HG03095 (cell line): ENCODE data around the gene KPNA1.
A peak's percentile ranks its signal among the peaks of the same experiment; 100 is the strongest.
"Not testable (repeated sequence)": the region's sequence is repeated elsewhere in the genome, so short reads cannot be mapped to it uniquely, and the experiment has no call there.

ENCODE experiments used
- ATAC-seq: cut with Tn5 transposase; IDR thresholded peaks from one replicate; pipeline ENCODE4 v1.9.1; 2021; ENCODE audit warnings: moderate library complexity; ENCODE audit not compliant: unreplicated experiment

The KPNA1 gene

GRCh38 chr3:122520861-122521260 lies 6.1 kb upstream of the KPNA1 start:
- no peak for ATAC-seq

GRCh38 chr3:122519693-122520092 lies 5.0 kb upstream of the KPNA1 start:
- no peak for ATAC-seq

- ATAC-seq: no peak
Observed at GRCh38 chr3:122516846-122517360, 2.2 kb upstream of the KPNA1 start.

- no peak for ATAC-seq
Observed at GRCh38 chr3:122515870-122516269, 1.1 kb upstream of the KPNA1 start.

- no peak for ATAC-seq
Observed at GRCh38 chr3:122515020-122515468, 305 bp upstream of the KPNA1 start.

GRCh38 chr3:122513386-122514122 lies 1.2 kb downstream of the KPNA1 start:
- ATAC-seq: no peak

- ATAC-seq: no peak
Observed at GRCh38 chr3:122512284-122512683, 2.5 kb downstream of the KPNA1 start.

- ATAC-seq: no peak
Observed at GRCh38 chr3:122510878-122511535, 3.7 kb downstream of the KPNA1 start.

- ATAC-seq: not testable (repeated sequence)
Observed at GRCh38 chr3:122508944-122509343, 5.8 kb downstream of the KPNA1 start.

- ATAC-seq: no peak
Observed at GRCh38 chr3:122508135-122508914, 6.4 kb downstream of the KPNA1 start.

GRCh38 chr3:122506450-122506849 lies 8.3 kb downstream of the KPNA1 start:
- ATAC-seq: no peak

GRCh38 chr3:122505676-122506075 lies 9.1 kb downstream of the KPNA1 start:
- no peak for ATAC-seq

- no peak for ATAC-seq
Observed at GRCh38 chr3:122502941-122503340, 11.8 kb downstream of the KPNA1 start.

GRCh38 chr3:122502139-122502538 lies 12.6 kb downstream of the KPNA1 start:
- no peak for ATAC-seq

GRCh38 chr3:122500964-122501363 lies 13.8 kb downstream of the KPNA1 start:
- not testable (repeated sequence) for ATAC-seq

GRCh38 chr3:122498152-122498551 lies 16.6 kb downstream of the KPNA1 start:
- no peak for ATAC-seq

GRCh38 chr3:122497425-122497824 lies 17.3 kb downstream of the KPNA1 start:
- ATAC-seq: peak; percentile 71

- no peak for ATAC-seq
Observed at GRCh38 chr3:122496508-122496907, 18.2 kb downstream of the KPNA1 start.

GRCh38 chr3:122493296-122493695 lies 21.4 kb downstream of the KPNA1 start:
- ATAC-seq: no peak

- no peak for ATAC-seq
Observed at GRCh38 chr3:122488262-122488973, 26.3 kb downstream of the KPNA1 start.

- ATAC-seq: no peak
Observed at GRCh38 chr3:122484985-122485384, 29.8 kb downstream of the KPNA1 start.
